COR-L47 (cell line): ENCODE results near the gene DHRS4.
"Not testable (repeated sequence)": the region's sequence is repeated elsewhere in the genome, so short reads cannot be mapped to it uniquely, and the experiment has no call there.

ENCODE experiments used
- DNase-seq: peaks from one replicate; lab custom pipeline; 2025; lab: John Stamatoyannopoulos, UW

Gene DHRS4

DNA sequence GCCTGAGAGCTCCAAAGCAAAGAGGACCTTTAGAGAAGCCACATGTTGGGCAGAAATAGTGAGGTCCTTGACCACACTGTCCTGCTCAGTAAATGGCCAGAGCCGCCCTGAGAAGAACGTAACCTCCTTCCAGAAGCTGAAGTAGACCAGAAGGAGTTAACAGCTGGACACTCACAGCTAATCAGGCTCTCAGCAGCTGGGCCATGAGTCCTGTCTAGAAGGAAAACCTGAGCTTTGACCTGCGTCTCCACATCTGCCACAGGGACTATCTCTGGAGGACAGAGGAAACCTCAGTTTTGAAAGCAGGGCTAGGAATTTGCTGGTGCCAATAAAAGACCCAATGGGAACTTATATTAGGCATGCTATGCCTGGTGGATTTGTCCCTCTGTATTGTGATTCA, 12.3 kb upstream of the DHRS4 start:
- no peak for DNase-seq

DNA sequence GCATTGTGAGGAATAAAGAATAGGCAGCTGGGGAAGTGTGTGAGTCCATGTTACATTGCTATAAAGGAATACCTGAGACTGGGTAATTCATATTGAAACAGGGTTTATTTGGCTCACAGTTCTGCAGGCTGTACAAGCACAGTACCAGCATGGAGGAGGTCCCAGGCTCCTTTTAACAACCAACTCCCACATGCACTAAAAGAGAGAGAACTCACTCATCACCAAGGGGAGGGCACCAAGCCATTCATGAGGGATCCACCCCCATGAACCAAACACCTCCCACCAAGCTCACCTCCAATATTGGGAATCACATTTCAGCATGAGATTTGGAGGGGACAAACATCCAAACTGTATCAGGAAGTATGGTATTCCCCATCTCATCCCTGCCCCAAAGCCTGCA, 11.9 kb upstream of the DHRS4 start:
- no peak for DNase-seq

DNA sequence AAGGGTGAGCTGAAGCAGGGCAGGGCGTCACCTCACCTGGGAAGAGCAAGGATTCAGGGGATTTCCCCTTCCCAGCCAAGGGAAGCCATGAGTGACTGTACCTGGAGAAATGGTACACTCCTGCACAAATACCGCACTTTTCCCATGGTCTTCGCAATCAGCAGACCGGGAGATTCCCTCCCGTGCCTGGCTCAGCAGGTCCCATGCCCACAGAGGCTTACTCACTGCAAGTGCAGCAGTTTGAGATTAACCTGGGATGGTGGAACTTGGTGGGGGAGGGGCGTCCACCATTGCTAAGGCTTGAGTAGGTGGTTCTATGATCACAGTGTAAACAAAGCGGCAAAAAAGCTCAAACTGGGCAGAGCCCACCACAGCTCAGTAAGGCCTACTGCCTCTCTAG, 11.0 kb upstream of the DHRS4 start:
- DNase-seq = no peak

DNA sequence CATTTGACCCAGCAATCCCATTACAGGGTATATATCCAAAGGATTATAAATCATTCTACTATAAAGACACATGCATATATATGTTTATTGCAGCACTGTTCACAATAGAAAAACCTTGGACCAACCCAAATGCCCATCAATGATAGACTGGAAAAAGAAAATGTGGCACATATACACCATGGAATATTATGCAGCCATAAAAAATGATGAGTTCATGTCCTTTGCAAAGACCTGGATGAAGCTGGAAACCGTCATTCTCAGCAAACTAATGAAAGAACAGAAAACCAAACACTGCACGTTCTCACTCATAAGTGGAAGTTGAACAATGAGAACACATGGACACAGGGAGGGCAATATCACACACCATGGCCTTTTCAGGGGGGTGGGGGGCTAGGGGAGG, 4.5 kb upstream of the DHRS4 start:
- not testable (repeated sequence) for DNase-seq

DNA sequence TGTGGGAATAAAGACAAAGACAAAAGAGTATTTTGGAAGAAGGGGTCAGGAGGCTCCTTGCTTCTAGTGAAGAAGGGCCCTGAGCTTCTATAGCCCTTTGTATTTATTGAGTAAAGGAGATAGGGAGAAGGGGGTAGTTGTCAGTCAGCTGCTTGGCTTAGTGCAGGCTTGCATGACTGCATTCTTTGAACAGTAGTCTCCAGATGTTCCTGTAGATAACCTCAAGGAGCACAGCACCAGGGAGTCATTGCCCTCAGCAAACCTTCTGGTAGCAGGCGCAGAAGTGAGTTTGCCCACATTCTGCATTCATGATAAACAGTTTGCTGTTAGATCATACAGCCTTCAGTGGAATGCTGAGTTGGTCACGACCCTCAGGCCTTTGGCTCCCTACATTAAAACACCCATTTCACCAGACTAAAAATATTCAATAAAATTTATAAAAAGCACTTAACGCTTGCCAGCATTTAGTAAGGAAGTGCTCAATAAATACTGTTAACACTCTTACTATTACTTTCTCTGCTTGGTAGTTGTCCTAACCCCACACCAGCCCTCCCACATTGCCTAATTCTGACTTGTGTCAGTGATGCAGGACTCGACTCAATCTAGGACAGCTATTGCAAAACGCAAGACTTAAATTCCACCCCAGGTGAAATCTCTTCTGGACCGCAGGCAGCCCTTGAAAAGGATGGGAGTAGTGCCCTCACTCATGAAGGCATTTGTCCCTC, 3.0 kb upstream of the DHRS4 start:
- DNase-seq = no peak

DNA sequence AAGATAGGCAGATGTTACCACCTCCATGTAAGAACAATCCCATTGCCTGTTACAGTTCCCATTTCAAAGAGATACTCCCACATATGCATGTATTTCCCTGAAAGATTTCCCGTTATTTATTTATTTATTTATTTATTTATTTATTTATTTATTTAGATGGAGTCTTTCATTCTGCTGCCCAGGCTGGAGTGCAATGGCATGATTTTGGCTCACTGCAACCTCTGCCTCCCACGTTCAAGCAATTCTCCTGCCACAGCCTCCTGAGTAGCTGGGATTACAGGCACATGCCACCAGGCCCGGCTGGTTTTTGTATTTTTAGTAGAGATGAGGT, 2.5 kb upstream of the DHRS4 start:
- DNase-seq = not testable (repeated sequence)

DNA sequence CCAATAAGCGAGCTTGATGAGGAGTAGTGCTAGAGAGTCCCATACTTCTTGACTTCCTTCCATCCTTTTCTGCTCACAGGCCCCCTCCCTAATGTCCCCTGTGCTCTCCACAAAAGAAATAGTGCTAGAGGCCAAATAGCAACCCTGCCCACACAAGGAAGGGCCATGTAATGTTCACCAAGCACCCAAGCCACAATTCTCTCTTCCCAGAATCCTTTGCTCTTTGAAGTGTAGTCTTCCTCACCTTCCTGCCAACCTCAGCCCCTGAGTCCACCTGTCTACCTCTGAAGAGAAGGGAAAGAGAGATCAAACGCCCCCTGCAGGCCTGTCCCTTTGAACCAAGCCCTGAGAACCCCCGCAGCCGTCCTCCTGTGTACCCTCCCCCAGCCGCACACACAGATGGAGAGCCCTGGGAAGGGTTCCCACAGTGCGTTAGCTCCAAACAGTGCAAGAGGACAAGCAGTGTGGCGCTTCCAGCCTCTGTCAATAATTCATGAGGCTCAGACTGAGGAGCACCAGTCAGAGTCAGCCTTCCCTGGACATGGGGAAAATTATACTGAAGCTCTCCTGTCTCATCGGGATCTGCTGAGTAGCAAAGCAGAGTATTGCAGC, 1.9 kb upstream of the DHRS4 start:
- no peak for DNase-seq

DNA sequence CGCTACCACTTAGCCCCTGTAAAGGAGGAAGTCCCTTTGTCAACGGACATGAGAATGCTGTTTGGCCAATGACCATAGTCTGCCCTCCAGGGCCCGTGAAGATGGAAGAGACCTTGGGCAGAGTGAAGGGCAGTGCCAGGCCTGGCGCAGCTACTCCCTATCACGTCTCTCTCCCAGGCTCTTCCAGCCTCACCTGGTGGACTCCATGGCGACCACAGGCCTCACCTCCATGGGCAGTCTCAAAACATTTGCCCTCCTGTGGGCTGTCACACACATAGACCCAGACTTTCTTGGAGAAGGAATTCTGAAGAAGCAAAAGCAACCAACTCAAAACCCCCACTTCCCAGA, 480 bp upstream of the DHRS4 start:
- not testable (repeated sequence) for DNase-seq

DNA sequence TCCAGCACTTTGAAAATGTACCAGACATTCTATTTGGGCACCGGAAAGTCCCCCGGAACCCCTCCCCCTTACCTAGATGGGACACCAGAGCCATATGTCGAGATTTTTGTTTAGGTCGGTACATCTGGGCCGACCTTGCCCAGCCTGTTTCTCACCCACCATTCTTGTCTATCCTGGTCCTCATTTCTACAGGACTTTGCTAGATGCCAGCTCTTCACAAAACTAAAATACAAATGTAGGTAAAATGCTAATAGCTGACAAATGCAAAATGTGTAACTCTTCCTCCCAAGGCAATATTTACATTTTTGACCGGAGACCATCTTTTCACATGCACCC, 677 bp downstream of the DHRS4 start:
- DNase-seq = not testable (repeated sequence)

DNA sequence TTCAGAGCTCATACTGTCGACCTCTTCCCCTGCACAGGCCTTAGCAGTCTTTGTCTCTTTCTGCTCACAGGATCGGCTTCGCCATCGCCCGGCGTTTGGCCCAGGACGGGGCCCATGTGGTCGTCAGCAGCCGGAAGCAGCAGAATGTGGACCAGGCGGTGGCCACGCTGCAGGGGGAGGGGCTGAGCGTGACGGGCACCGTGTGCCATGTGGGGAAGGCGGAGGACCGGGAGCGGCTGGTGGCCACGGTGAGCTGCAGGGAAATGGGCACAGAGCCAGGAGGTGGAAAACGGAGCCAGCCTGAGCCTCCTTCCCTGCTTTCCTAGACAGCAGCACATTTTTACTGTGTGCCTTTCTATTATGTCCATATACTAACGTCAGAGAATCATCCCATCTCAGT, 1.4 kb downstream of the DHRS4 start:
- DNase-seq = peak; percentile 42

DNA sequence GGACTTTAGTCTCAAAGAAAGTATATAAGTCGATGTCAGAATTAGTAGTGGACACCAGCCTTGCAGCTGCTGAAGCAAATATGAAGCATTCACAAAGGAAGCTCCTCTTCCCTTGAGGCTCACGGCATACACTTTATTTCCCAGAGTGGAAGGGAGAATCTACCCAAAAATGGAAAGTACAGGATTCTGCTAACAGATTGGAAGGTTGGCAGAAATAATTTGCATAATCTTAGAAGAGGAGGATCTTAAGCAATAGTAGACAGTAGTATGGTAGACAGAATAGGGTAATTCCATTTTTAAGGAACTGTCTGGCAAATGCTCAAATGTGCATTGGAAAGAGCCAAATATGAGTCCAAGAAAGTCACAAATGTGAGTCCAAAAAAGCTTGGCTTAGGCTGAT, 2.2 kb downstream of the DHRS4 start:
- DNase-seq = not testable (repeated sequence)

DNA sequence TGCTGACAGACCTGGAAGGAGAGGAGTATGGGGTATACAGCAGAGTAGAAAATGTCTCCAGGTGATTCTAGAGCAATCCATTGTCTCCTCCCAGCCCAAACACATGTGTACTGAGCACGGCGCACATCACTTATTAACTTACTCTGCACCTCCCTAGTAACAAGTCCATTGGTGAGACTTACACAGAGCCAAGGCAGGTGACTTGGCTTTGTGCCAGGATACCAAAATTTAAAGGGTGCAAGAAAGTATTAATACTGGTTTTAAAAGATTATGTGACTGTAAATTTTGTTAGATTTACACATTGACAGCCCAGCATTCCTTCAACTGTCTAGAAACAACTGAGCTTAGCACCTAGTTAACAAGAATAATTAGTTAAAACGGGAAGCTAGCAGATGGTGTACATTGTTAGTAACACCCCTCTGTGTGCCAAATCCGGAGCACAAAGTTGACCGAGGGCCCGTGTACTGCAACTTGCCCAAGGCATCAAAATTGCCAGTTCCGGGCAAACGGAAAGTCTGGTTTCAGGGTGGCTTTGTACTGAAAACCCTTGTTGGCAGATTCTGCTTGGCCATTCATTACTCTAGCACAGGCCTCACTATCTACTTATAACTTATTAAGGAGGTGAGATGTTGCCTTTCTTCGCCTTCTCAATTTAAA, 4.5 kb downstream of the DHRS4 start:
- not testable (repeated sequence) for DNase-seq

DNA sequence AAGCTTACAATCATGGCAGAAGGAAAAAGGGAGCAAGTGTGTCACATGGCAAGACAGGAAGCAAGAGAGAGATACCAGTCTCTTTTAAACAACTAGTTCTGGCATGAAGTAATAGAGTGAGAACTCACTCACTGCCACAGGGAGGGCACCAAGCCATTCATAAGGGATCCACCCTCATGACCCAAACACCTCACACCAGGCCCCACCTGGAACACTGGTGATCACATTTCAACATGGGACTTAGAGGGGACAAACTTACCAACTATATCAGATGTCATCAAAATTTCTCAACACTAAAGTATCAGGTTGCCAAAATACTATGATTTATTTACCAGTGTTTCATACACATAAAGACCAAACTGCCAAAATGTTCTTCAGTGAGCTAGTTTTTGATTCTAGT, 7.3 kb downstream of the DHRS4 start:
- not testable (repeated sequence) for DNase-seq

DNA sequence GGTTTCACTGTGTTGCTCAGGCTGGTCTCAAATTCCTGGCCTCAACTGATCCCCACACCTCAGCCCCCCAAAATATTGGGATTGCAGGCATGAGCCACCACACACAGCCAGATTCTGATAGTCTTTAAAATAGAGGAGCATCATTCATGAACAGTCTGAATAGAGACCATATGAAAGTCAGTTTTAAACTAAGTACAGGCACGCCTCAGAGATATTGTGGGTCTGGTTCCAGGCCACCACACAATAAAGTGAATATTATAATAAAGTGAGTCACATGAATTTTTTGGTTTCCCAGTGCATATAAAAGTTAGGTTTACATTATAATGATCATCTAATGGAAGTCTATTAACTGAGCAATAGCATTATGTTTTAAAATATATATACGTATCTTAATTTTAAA, 8.1 kb downstream of the DHRS4 start:
- not testable (repeated sequence) for DNase-seq

DNA sequence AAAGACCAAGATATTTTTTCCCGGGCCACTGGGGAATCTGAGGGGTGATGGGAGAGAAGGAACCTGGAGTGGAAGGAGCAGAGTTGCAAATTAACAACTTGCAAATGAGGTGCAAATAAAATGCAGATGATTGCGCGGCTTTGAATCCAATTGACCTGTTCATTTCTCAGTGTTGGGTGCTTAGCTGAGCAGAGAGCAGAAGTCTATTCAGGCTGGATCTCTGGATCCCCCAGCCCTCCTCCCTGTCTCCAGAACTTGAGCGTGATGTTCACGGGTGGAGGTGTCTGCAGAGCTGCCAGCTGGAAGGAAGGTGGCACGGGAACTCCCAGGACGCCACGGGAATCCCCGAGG, 15.5 kb downstream of the DHRS4 start:
- DNase-seq = not testable (repeated sequence)

DNA sequence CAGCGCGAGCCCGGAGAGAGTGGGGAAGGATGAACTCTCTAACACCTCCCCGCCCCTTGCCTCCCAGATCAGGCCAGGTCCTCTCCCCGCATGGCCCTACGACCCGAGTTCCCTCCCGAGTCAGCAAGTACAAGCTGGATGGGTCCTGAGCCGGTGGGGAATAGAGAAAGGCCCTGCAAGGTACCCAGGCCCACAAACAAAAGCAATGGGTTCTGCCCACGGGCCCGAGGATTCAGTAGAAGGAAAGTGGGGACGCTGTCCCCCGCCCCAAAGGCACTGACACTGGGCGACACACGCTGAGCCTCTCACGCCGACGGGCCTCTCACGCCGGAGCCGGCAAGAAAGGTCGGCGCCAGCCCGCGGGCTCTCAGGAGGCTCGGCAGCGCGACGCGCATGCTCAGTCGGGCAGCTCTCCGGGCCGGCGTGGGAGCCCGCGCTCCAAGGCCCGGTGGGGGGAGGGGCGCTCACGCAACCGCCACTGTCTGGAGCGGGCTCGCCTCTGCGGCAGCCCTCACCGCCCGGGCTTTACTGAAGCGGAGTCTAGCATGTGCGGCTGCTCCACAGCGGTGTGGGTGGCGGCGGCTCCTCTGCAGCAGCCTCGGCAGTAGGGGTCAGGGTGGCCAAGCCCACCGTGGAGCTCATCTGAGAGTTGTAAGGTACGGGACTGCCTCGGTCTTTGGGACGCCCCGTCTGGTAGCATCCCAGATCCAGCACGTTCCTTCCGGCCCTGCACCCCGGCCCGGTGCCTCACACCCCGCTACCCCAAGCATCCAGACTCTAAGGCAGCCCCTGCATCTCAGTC, 16.1 kb downstream of the DHRS4 start:
- not testable (repeated sequence) for DNase-seq

DNA sequence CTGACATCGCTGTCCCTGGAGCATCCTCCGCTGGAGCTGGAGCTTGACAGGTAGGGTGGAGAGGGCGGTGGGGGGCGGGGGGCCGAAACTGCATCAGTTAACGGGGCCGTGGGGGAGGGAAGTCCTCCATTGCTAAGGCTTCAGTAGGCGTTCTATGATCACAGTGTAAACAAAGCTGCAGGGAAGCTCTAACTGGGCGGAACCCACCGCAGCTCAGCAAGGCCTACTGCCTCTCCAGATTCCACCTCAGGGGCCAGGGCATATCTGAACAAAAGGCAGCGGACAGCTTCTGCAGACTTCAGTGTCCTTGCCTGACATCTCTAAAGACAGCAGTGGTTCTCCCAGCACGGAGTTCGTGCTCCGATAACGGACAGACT, 16.7 kb downstream of the DHRS4 start:
- not testable (repeated sequence) for DNase-seq

DNA sequence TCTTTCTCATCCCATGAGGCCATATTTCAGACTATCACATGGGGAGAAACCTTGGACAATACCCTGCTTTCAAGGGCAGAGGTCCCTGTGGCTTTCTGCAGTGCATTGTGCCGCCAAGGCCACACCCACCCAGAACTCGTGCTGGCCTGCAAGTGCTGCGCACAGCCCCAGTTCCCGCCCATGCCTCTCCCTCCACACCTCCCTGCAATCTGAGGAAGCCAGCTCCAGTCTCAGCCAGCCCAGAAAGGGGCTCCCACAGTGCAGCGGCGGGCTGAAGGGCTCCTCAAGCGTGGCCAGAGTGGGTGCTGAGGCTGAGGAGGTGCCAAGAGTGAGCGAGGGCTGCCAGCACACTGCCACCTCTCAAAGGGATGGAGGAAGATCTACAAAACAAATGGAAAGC, 19.6 kb downstream of the DHRS4 start:
- DNase-seq = not testable (repeated sequence)

DNA sequence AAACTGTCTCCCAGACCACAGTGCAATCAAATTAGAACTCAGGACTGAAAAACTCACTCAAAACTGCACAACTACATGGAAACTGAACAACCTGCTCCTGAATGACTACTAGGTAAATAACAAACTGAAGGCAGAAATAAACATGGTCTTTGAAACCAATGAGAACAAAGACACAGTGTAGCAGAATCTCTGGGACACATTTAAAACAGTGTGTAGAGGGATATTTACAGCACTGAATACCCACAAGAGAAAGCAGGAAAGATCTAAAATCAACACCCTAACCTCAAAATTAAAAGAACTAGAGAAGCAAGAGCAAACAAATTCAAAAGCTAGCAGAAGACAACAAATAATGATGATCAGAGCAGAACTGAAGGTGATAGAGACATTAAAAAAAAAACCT, 20.5 kb downstream of the DHRS4 start:
- DNase-seq = not testable (repeated sequence)

DNA sequence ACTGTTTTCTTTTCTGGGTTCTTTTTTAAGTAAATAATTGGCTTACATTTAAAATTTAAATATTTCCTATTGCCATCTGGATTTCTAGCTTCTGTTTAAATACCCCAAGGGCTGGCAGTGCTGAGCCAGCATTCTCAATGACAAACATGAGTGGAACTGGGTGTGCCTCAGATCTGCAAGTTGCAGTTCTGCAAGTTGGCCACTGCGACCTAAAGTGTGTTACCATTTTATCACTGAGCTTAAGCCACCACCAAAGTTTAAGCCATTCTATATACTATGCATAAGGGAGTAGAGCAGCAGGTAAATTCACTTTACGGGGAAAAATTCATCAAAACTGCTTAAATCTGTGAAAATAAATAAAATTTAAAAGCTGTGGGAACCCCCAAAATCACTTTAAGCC, 23.6 kb downstream of the DHRS4 start:
- DNase-seq = not testable (repeated sequence)

DNA sequence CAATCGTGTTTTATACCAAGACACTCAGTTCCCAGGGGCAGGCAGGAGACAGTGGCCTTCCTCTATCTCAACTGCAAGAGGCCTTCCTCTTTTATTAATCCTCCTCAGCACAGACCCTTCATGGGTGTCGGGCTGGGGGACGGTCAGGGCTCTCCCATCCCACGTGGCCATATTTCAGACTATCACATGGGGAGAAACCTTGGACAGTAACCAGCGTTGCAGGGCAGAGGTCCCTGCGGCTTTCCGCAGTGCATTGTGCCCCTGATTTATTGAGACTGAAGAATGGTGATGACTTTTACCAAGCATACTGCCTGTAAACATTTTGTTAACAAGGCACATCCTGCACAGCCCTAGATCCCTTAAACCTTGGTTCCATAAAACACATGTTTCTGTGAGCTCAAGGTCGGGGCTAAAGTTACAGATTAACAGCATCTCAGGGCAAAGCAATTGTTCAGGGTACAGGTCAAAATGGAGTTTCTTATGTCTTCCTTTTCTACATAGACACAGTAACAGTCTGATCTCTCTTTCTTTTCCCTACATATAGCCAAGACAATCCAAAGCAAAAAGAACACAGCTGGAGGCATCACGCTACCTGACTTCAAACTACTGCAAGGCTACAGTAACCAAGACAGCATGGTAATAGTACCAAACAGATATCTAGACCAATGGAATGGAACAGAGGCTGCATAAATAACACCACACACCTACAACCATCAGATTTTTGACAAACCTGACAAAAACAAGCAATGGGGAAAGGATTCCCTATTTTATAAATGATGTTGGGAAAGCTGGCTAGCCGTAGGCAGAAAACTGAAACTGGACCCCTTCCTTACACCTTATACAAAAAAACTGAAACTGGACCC, 28.6 kb downstream of the DHRS4 start:
- not testable (repeated sequence) for DNase-seq
